Loucy (cell line): Measurements from ENCODE around the gene PLEKHG4.
A peak's percentile ranks its signal among the peaks of the same experiment; 100 is the strongest.

Experiments used
- H2AFZ ChIP-seq: fragments of 200-600 bp; sonication (generic); 2 replicates; pipeline ENCODE4 v1.6.0; 2016; ENCODE audit warnings: antibody characterized with exemption, mild to moderate bottlenecking, low read length, moderate library complexity
- H3F3A ChIP-seq: fragments of 200-600 bp; 2 replicates; pipeline ENCODE4 v1.6.0; 2016; ENCODE audit warnings: antibody characterized with exemption, low read depth, mild to moderate bottlenecking
- H3K27me3 ChIP-seq: fragments of 200-600 bp; sonication (generic); 2 replicates; pipeline ENCODE4 v1.6.1; 2014; ENCODE audit warnings: low read length, mild to moderate bottlenecking; ENCODE audit not compliant: insufficient read depth, poor library complexity, severe bottlenecking
- H3K36me3 ChIP-seq: fragments of 200-600 bp; sonication (generic); 2 replicates; pipeline ENCODE4 v1.6.1; 2016; ENCODE audit warnings: low read length; ENCODE audit not compliant: insufficient read depth
- H3K4me1 ChIP-seq: fragments of 200-600 bp; sonication (generic); 2 replicates; pipeline ENCODE4 v1.5.1; 2014; ENCODE audit warnings: low read length, mild to moderate bottlenecking; ENCODE audit not compliant: insufficient read depth, poor library complexity, severe bottlenecking
- H3K4me2 ChIP-seq: fragments of 200-600 bp; sonication (generic); 2 replicates; pipeline ENCODE4 v1.6.0; 2014; ENCODE audit warnings: antibody characterized with exemption, low read length, low read depth, mild to moderate bottlenecking; ENCODE audit not compliant: poor library complexity, severe bottlenecking
- H3K4me3 ChIP-seq: fragments of 200-600 bp; sonication (generic); 2 replicates; pipeline ENCODE4 v1.5.1; 2014; ENCODE audit warnings: low read length, mild to moderate bottlenecking, mixed read lengths; ENCODE audit not compliant: poor library complexity, severe bottlenecking
- H3K79me2 ChIP-seq: fragments of 200-600 bp; sonication (generic); 2 replicates; pipeline ENCODE4 v1.6.1; 2014; ENCODE audit warnings: low read length; ENCODE audit not compliant: insufficient read depth
- H3K9ac ChIP-seq: fragments of 200-600 bp; sonication (generic); 2 replicates; pipeline ENCODE4 v1.6.0; 2014; ENCODE audit warnings: mild to moderate bottlenecking, low read depth, low read length, moderate library complexity; ENCODE audit not compliant: poor library complexity, severe bottlenecking
- H3K9me2 ChIP-seq: fragments of 200-600 bp; sonication (generic); replicated peaks from 2 replicates; pipeline ENCODE4 v1.6.1; 2016; ENCODE audit warnings: low read depth, low read length, mixed read lengths
- H3K9me3 ChIP-seq: fragments of 200-600 bp; sonication (generic); 2 replicates; pipeline ENCODE4 v1.6.1; 2014; ENCODE audit warnings: mild to moderate bottlenecking, antibody characterized with exemption, low read length, low read depth; ENCODE audit not compliant: insufficient read depth
- H4K20me1 ChIP-seq: fragments of 200-600 bp; sonication (generic); 2 replicates; pipeline ENCODE4 v1.6.0; 2014; ENCODE audit warnings: antibody characterized with exemption, low read length, mild to moderate bottlenecking; ENCODE audit not compliant: insufficient read depth, poor library complexity, severe bottlenecking
- CTCF ChIP-seq: fragments of 200-600 bp; sonication (generic); conservative IDR thresholded peaks from 2 replicates; pipeline ENCODE4 v1.5.1; 2014; ENCODE audit warnings: mild to moderate bottlenecking, antibody characterized with exemption, low read length
- EZH2phosphoT487 ChIP-seq: fragments of 200-600 bp; IDR thresholded peaks from 2 replicates; pipeline ENCODE4 v1.6.1; 2018; ENCODE audit warnings: antibody characterized with exemption, mild to moderate bottlenecking, moderate library complexity, borderline replicate concordance

PLEKHG4 gene

DNA sequence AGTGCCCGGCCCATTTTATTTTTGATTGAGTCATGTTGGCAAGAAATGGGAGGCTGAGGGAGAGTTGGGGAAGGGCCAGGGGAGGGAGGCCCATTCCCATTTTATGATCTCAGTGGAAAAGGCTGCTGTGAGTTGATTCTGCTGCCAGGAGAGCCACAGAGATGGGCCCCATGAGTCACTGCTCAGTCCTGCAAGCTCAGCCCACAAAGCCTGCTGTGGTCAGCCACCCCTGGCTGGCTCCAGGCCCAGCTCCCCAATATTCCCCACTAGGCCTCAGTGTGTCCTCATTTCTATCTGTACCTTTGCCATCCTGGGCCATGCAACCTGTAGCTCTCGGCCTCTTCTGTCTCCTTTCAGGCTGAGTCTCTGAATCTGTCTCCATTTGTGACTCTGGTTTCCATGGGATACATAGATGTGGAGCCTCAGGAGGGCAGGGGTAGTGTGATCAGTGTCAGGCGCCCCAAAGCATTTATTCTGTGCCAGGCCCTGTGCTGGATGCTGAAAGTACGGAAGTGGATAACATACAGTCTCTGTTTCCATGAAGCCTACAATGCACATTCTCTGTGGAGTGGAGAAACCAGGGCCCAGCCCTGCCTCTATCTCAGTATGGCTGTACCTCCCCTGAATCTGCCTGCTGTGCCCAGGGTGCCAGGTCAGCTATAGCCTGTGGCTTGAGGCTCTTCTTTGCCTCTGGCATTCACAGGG is 1.9 kb upstream of the PLEKHG4 start:
- peak overlapping the region; percentile 88 for H3K9ac ChIP-seq
- H3K79me2 ChIP-seq: peaks cover 51% of the 10 kb centered on the region
- no peaks in the 10 kb centered on the region for H3K9me3 ChIP-seq
- H3K4me3 ChIP-seq: peak overlapping the region; percentile 93
- no peak overlapping the region for H2AFZ ChIP-seq
- peak overlapping the region; percentile 97 for H3K4me2 ChIP-seq
- no peaks in the 10 kb centered on the region for H3F3A ChIP-seq
- TF ChIP-seq CTCF: no peak
- no peak for TF ChIP-seq EZH2phosphoT487
- H3K9me2 ChIP-seq: no peaks in the 10 kb centered on the region
- no peaks in the 10 kb centered on the region for H3K27me3 ChIP-seq
- peaks cover 18% of the 10 kb centered on the region for H3K4me1 ChIP-seq
- no peaks in the 10 kb centered on the region; the same call in 1 of the 2 replicates for H3K36me3 ChIP-seq
- no peaks in the 10 kb centered on the region for H4K20me1 ChIP-seq

DNA sequence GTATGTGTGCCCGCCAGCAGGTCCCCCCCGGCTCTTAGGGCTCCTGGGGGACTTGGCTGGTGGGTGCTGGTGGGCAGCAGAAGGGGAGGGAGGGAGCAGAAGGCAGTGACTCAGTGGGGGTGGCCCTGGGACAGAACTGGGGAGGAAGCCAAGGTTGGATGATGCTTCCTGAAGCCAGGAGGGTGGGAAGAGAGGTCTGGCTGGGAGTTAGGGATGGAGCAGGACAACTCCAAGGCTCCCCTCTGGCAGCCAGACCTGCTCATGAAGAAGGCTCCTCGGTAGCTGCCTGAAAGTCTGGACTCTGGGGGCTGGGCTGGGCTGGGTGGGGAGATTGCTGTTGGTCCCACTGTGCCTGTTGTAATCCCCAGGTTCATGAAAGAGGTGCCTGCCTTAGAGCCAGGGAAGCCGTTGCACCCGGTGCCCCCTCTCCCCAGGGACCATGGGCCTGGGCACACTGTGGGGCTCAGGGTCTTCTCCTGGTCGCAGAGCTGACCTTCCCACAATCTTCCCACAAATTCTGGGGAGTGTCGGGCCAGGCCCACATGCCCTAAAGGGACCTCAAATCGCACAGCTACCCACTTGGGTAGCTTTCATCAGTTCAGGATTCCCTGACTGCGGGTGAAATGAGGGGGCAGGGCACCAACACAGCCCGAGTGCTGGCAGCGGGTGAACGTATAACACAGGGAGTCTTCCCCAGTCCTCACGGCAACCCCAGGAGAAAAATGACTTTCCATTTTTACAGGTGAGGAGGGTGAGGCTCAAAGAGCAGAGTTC is 1.1 kb upstream of the PLEKHG4 start:
- Histone ChIP-seq H3K36me3 (no peaks in the 10 kb centered on the region; the same call in 1 of the 2 replicates), H4K20me1 (no peaks in the 10 kb centered on the region), H3K4me1 (peaks cover 18% of the 10 kb centered on the region), H3K4me2 (peak overlapping the region; percentile 97), H3F3A (no peaks in the 10 kb centered on the region), H3K4me3 (peak overlapping the region; percentile 93), H3K9me3 (no peaks in the 10 kb centered on the region), H3K9me2 (no peaks in the 10 kb centered on the region), H3K9ac (peak overlapping the region; percentile 88), H2AFZ (peak overlapping the region; percentile 89), H3K79me2 (peaks cover 51% of the 10 kb centered on the region), H3K27me3 (no peaks in the 10 kb centered on the region)
- TF ChIP-seq EZH2phosphoT487: no peak
- no peak for TF ChIP-seq CTCF

DNA sequence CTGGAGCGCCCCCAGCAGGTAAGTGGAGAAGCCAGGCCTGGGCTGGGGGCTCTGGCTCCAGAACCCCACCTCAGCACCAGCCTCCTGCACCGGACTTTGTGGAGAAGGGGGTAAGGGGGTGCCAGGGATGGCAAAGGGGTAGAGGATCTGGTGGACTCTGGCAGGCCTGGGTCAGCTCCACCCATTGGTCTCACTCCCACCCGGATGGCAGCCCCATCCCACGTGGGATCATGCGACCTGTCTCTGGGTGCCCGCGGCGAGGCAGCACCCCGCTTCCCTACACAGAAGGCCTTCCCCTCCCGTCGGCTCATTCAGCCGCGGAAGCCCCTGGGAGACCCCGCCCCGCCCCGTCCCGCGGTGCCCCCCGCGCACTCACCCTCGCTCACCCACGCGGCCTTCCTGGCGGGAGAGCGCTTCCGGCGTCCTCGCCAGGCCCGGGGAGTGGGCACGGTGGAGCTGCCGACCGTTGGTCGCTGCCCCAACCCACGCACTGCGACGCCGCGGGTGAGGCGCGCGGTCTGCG is 498 bp upstream of the PLEKHG4 start:
- no peaks in the 10 kb centered on the region for H3K9me2 ChIP-seq
- peak overlapping the region; percentile 97 for H3K4me2 ChIP-seq
- TF ChIP-seq EZH2phosphoT487 (no peak), CTCF (peak; percentile 80)
- H3K9me3 ChIP-seq: no peaks in the 10 kb centered on the region
- no peaks in the 10 kb centered on the region; the same call in 1 of the 2 replicates for H3K36me3 ChIP-seq
- H3K27me3 ChIP-seq: no peaks in the 10 kb centered on the region
- H3K4me3 ChIP-seq: peak overlapping the region; percentile 93
- peaks cover 51% of the 10 kb centered on the region for H3K79me2 ChIP-seq
- peak overlapping the region; percentile 88 for H3K9ac ChIP-seq
- H2AFZ ChIP-seq: peak overlapping the region; percentile 89
- H3F3A ChIP-seq: no peaks in the 10 kb centered on the region
- H3K4me1 ChIP-seq: peaks cover 18% of the 10 kb centered on the region
- H4K20me1 ChIP-seq: no peaks in the 10 kb centered on the region
